Bronchial epithelial cell (primary cell): ENCODE results near the gene CEP78. TPM values are rescaled to one million over a fixed set of nuclear protein-coding genes. Genes with fewer than 3 reads are reported as not detected.

ENCODE experiments used
- DNase-seq: peaks from one replicate; pipeline ENCODE4 v3.0.0-alpha.2; 2010; ENCODE audit warnings: low read depth
- FAIRE-seq: peaks from 2 replicates; lab custom pipeline; 2011; peaks lifted over from hg19 to GRCh38; lab: Jason Lieb, UNC
- H3K27me3 ChIP-seq: 2 replicates; pipeline ENCODE4 v1.5.1; 2011; ENCODE audit warnings: low read length; ENCODE audit not compliant: control insufficient read depth, insufficient read depth
- H3K36me3 ChIP-seq: 2 replicates; pipeline ENCODE4 v1.5.1; 2011; ENCODE audit warnings: low read length; ENCODE audit not compliant: control insufficient read depth, insufficient read depth
- H3K4me3 ChIP-seq: 2 replicates; pipeline ENCODE4 v1.5.1; 2011; ENCODE audit warnings: mild to moderate bottlenecking, low read depth, low read length, control low read depth
- CTCF ChIP-seq: IDR thresholded peaks from 2 replicates; pipeline ENCODE4 v1.5.1; 2011; ENCODE audit warnings: mild to moderate bottlenecking, moderate library complexity, low read length, control low read depth, inconsistent platforms; ENCODE audit not compliant: insufficient read depth, severe bottlenecking
- total RNA-seq: library from RNA; depleted of rRNA; stranded (reverse); fragments of >200 nt; gene quantifications from 2 replicates; pipeline ENCODE4 v1.2.1, GENCODE V29; 2014

CEP78 gene
- total RNA-seq, 1 donor from 2014 or later: 7.4 TPM

GRCh38 chr9:78210841-78211301 is 25.0 kb upstream of the CEP78 start:
- TF ChIP-seq CTCF: no peak
- FAIRE-seq: no peak
- Histone ChIP-seq H3K36me3 (no peaks in the 10 kb centered on the region), H3K27me3 (no peaks in the 10 kb centered on the region), H3K4me3 (no peak overlapping the region)
- no peak for DNase-seq

DNA sequence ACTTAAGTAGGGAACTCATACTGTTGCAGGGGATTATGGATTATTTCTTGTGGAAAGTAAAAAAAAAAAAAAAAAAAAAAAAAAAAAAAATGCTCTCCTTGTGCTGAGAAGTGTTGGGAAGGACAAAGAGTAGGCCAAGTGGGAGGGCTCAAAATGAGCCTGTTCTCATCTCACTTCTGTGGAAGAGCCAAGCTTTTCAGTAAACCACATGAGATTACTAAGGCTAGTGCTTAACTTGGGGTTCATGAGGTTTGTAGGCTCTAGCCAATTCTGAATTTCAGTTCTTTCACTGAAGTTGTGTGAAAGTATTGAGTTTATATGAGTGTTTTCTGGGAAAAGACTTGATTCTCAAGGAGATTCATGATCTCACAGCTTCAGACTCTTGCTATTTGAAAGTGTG is 23.0 kb upstream of the CEP78 start:
- DNase-seq: no peak
- TF ChIP-seq CTCF: no peak
- Histone ChIP-seq H3K36me3 (no peaks in the 10 kb centered on the region), H3K27me3 (no peaks in the 10 kb centered on the region), H3K4me3 (no peak overlapping the region)
- no peak for FAIRE-seq

DNA sequence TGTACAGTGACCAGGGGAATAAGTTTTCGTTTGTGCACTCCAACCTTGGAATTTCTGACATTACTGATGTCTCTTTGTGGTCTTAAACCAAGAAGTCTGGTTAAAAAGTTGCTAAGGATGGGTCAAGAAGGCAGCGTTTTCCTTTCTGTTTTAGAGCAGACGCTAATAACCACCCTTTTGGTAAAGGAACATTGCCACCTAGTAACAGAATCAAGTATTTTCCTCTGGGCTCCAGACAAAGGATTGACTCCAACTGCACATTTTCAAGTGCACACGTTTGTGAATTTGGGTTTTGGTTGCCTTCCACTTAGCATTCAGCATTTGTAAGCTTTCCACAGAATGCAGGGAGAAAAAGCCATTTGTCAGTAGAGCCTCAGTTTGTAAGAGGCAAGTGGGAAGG is 22.2 kb upstream of the CEP78 start:
- H3K27me3 ChIP-seq: no peaks in the 10 kb centered on the region
- no peaks in the 10 kb centered on the region for H3K36me3 ChIP-seq
- peak; percentile 30 for DNase-seq
- no peak for FAIRE-seq
- peak; percentile 35 for TF ChIP-seq CTCF
- H3K4me3 ChIP-seq: no peak overlapping the region

GRCh38 chr9:78214492-78214891 is 21.4 kb upstream of the CEP78 start:
- FAIRE-seq (no peak), DNase-seq (no peak)
- Histone ChIP-seq H3K4me3 (no peak overlapping the region), H3K36me3 (no peaks in the 10 kb centered on the region), H3K27me3 (no peaks in the 10 kb centered on the region)
- TF ChIP-seq CTCF: no peak

- DNase-seq: no peak
- FAIRE-seq: no peak
- no peak for TF ChIP-seq CTCF
- Histone ChIP-seq H3K4me3 (no peak overlapping the region), H3K36me3 (no peaks in the 10 kb centered on the region), H3K27me3 (no peaks in the 10 kb centered on the region)
Measured at GRCh38 chr9:78215706-78216105, 20.2 kb upstream of the CEP78 start.

- Histone ChIP-seq H3K27me3 (no peaks in the 10 kb centered on the region), H3K36me3 (no peaks in the 10 kb centered on the region), H3K4me3 (no peak overlapping the region)
- no peak for TF ChIP-seq CTCF
- no peak for FAIRE-seq
- DNase-seq: peak; percentile 83
Measured at GRCh38 chr9:78218890-78219289, 17.0 kb upstream of the CEP78 start.
